GM12873 (cell line): ENCODE results near the gene HAP1.

Source experiments
- TF ChIP-seq, protein P1 (sequence below): IDR thresholded peaks from 2 replicates; pipeline ENCODE4 v1.5.1; 2012; ENCODE audit warnings: low read depth, mild to moderate bottlenecking, moderate library complexity, low read length, control low read depth; ENCODE audit not compliant: insufficient read depth; ENCODE audit errors: missing control alignments

Gene HAP1, protein sequence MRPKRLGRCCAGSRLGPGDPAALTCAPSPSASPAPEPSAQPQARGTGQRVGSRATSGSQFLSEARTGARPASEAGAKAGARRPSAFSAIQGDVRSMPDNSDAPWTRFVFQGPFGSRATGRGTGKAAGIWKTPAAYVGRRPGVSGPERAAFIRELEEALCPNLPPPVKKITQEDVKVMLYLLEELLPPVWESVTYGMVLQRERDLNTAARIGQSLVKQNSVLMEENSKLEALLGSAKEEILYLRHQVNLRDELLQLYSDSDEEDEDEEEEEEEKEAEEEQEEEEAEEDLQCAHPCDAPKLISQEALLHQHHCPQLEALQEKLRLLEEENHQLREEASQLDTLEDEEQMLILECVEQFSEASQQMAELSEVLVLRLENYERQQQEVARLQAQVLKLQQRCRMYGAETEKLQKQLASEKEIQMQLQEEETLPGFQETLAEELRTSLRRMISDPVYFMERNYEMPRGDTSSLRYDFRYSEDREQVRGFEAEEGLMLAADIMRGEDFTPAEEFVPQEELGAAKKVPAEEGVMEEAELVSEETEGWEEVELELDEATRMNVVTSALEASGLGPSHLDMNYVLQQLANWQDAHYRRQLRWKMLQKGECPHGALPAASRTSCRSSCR

DNA sequence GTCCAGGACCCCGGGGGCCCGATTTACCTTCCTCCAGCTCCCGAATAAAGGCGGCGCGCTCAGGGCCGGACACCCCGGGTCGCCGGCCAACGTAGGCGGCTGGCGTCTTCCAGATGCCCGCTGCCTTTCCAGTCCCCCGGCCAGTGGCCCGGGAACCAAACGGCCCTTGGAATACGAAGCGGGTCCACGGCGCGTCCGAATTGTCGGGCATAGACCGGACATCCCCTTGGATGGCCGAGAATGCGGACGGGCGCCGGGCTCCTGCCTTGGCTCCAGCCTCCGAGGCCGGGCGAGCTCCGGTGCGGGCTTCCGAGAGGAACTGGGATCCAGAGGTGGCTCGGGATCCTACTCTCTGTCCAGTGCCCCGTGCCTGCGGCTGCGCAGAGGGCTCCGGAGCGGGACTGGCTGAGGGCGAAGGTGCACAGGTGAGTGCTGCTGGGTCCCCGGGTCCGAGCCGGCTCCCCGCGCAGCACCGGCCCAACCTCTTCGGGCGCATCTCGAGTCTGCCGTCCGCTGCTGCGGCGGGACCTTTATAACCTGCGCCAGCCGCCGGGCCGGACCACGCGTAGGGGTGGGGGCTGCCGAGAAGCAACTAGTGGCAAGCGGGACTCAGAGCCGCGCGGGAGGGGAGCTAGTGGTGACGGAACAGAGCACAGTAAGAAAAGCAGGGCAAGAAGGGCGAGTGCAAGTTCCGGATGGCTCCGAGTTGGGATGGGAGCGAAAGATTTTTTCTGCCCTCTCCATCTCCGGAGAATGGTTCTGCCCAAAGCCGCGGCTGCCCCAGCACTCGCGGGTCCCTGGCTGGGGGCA lies at the start of gene HAP1:
HAP1 (minus strand) TSS at position 505 of the 810 bp plus-strand sequence; CDS start at position 496, 9 bp downstream.
- TF ChIP-seq, protein P1, sequence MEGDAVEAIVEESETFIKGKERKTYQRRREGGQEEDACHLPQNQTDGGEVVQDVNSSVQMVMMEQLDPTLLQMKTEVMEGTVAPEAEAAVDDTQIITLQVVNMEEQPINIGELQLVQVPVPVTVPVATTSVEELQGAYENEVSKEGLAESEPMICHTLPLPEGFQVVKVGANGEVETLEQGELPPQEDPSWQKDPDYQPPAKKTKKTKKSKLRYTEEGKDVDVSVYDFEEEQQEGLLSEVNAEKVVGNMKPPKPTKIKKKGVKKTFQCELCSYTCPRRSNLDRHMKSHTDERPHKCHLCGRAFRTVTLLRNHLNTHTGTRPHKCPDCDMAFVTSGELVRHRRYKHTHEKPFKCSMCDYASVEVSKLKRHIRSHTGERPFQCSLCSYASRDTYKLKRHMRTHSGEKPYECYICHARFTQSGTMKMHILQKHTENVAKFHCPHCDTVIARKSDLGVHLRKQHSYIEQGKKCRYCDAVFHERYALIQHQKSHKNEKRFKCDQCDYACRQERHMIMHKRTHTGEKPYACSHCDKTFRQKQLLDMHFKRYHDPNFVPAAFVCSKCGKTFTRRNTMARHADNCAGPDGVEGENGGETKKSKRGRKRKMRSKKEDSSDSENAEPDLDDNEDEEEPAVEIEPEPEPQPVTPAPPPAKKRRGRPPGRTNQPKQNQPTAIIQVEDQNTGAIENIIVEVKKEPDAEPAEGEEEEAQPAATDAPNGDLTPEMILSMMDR = no peak

DNA sequence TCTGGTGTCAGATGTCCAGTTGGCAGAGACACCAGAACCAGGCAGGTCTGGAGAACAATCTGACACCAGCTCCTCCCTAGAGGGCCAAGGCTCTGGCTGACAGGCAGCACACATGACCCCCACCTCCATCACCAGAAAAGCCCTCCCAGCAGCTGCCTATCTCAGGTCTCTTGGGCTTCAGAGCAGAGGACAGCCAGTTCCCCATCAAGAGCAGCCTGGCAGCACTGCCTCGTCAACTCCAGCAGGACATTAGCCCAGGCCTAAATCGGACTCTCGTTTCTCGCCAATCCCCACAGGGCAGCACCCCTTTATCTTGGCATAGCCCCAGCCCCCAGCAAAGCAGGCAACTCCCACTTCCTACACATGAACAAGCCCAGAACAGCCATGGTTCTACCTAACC lies 47.7 kb upstream of the HAP1 start:
- TF ChIP-seq, protein P1 = no peak

DNA sequence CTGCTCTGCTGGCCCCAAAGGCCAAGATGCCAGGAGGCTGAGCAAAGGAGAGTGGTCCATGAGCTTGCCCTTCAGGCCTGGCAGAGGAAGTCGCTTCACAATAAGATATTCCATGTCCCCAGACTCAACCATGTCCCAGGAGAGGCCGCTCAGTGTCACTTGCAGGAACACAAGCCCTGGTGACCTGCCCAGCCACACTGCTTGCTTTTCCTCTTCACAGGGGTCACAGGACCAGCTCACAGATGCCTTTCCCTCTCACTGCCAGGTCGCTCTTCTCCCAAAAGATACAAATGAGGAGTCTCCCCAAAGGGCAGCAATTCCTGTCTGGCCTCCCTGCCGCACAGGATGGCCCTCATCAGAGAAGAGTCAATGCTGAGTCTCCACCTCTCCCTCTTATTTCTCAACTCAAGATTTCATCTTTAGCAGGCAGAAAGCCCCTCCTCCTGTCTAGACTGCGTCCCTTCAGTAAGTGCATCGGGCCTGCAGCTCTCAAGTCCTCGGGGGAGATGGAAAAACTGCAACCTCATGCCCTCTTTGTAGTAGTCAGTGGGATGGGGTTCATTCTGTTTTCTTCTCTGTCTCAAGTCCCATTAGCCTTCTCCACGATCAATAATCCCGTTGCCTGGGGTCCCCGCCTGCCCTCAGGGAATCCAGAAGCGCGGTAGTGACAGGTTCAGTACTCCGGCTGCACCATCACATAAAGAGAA lies 47.1 kb upstream of the HAP1 start:
- TF ChIP-seq, protein P1 = no peak

DNA sequence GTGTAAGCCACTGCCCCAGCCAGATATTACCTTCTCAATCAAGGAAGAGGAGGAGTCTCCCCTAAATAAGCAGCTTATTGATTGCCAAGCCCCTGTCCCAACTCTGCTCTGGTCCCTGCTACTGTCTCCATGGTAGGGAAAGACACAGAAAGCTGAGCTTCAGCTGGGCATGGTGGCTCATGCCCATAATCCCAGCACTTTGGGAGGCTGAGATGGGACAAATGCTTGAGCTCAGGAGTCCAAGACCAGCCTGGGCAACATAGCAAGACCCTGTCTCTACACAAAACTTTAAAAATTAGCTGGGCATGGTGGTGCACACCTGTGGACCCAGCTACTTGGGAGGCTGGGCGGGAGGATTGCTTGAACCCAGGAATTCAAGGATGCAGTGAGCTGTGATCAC lies 45.5 kb upstream of the HAP1 start:
- TF ChIP-seq, protein P1 = no peak

DNA sequence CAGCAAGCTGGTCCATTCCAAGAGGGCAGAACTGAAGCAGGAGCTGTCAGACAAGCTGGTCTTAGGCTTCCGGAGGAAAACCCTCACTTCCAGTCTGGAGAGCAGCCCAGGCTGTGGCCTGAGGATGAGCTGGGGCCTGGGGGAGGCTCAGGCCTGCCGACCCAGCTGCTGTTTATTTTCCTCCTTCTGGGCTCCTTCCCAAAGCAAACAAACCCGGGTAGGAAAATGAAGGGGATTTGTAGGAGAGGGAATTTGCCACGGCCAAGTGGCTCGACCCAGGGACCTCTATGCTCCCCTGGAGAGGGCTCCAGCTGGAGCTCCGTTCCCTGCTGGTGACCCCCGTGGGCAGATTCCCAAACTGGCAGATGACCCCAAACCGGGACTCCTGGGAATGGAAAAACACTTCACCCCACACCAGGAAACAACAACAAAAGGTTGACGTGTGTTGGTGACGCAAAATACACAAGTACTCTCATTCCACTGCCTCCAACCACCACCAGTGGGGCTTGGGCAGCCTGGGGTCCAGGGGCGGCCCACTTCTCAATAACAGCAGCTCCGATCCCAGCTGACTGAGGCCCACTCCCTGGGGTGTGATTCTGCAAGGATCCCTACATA lies 43.2 kb upstream of the HAP1 start:
- TF ChIP-seq, protein P1 = no peak

DNA sequence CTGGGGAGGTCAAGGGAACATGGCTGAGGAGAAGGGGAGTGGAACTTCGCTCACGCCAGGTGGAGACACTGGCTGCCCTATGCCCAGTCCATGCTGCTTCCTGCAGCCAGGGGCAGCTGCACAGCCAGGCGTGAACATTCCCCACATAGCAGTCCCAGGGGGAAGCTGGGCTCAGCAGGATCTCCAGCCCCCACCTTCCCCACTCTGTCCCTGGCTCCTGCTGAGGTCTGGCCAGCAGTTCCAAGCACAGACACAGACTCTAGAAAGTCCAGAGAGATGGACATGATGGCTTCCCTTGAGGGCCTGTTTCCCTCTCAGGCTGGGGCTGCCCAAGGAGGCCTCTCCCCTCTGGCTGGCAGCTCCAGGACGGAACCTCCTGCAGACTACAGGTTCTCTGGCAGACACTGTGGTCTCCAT lies 42.7 kb upstream of the HAP1 start:
- TF ChIP-seq, protein P1 = no peak
